A673 (cell line): ENCODE measurements around the gene SEC16B.

ENCODE experiments used
- CTCF ChIP-seq: fragments of 300-800, 200-600 bp; sonication (generic); conservative IDR thresholded peaks from 2 replicates; pipeline ENCODE4 v1.5.1; 2017; ENCODE audit warnings: low read depth, mild to moderate bottlenecking, antibody characterized with exemption, low read length, moderate library complexity, mixed read lengths
- EZH2 ChIP-seq: fragments of 200-600 bp; sonication (generic); IDR thresholded peaks from 2 replicates; pipeline ENCODE4 v1.6.1; 2017; ENCODE audit warnings: borderline replicate concordance, low read depth, mild to moderate bottlenecking, mixed read lengths, antibody characterized with exemption, low read length; ENCODE audit not compliant: poor library complexity, severe bottlenecking

GRCh38 chr1:177944016-177944949 is 25.6 kb downstream of the SEC16B start:
- TF ChIP-seq CTCF (no peak), EZH2 (no peak)
